WI38 (cell line): Measurements from ENCODE around the gene SLPI.

Experiments
- H3K4me3 ChIP-seq: 2 replicates; pipeline ENCODE4 v1.5.1; 2011; ENCODE audit warnings: low read depth, mild to moderate bottlenecking, control low read depth, low read length
- TF ChIP-seq, protein P1 (sequence below): IDR thresholded peaks from 2 replicates; pipeline ENCODE4 v1.5.1; 2012; ENCODE audit warnings: low read depth, mild to moderate bottlenecking, control low read depth, low read length

Gene SLPI

DNA sequence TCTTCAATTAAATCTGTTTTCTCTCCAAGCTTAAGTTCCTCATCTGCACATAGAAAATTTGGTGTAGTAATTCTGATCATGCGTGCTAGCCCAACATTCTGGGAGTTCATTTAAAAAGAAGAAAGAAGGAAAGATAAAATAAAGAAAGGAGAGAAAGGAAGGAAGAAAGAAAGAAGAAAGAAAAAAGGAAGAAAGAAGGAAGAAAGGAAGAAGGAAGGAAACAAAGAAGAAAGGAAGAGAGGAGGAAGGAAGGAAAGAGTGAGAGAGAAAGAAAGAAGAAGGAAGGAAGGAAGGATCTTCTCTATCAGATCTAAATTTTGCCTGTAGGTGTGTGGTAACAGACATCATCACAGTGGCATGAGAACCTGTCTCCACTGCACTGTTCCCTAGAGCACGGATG is 16.2 kb downstream of the SLPI start:
- H3K4me3 ChIP-seq = no peak overlapping the region

DNA sequence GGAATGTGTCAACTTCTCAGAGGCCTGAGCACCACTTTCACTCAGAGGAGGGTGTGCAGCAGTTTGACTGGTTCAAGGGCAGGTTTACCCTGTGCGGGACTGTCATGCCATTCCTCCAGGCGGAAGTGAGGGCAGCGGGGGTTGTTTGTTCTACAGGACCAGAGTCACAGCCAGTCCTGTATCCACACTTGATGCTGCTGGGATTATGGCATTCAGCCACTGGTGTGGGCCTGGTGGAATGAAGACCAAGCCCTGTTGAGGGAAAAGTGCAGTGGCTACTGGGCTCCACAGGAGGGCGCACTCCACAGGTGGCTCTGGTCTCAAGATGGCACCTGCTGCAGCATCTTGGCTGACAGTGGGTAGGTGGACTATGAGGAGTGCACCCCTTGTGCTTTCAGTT is 18.4 kb downstream of the SLPI start:
- H3K4me3 ChIP-seq = no peak overlapping the region
- TF ChIP-seq, protein P1, sequence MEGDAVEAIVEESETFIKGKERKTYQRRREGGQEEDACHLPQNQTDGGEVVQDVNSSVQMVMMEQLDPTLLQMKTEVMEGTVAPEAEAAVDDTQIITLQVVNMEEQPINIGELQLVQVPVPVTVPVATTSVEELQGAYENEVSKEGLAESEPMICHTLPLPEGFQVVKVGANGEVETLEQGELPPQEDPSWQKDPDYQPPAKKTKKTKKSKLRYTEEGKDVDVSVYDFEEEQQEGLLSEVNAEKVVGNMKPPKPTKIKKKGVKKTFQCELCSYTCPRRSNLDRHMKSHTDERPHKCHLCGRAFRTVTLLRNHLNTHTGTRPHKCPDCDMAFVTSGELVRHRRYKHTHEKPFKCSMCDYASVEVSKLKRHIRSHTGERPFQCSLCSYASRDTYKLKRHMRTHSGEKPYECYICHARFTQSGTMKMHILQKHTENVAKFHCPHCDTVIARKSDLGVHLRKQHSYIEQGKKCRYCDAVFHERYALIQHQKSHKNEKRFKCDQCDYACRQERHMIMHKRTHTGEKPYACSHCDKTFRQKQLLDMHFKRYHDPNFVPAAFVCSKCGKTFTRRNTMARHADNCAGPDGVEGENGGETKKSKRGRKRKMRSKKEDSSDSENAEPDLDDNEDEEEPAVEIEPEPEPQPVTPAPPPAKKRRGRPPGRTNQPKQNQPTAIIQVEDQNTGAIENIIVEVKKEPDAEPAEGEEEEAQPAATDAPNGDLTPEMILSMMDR = peak; percentile 35; the same call in 1 of the 2 replicates

More for the DNA sequence above, 16.2 kb downstream of the SLPI start:
- TF ChIP-seq, protein P1 = no peak

DNA sequence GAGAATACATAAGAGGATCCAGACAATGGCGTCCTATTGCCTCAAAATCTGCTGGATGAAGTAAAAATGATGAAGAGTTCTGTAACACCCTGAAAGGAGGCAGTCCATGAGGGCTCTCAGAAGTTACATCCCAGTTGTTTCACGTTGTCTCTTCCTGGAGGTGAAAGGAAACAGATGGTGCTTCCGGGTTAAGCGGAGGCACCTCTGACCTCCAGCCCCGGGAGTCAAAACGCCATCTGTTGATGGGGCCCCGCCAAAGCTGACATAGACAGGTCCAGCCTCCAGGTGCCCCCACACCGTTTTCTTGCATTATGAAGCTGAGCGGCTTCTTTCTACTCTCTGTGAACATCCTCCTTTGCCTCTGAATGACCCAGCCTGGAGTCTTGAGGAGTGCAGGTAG is 23.7 kb downstream of the SLPI start:
- TF ChIP-seq, protein P1 = no peak

DNA sequence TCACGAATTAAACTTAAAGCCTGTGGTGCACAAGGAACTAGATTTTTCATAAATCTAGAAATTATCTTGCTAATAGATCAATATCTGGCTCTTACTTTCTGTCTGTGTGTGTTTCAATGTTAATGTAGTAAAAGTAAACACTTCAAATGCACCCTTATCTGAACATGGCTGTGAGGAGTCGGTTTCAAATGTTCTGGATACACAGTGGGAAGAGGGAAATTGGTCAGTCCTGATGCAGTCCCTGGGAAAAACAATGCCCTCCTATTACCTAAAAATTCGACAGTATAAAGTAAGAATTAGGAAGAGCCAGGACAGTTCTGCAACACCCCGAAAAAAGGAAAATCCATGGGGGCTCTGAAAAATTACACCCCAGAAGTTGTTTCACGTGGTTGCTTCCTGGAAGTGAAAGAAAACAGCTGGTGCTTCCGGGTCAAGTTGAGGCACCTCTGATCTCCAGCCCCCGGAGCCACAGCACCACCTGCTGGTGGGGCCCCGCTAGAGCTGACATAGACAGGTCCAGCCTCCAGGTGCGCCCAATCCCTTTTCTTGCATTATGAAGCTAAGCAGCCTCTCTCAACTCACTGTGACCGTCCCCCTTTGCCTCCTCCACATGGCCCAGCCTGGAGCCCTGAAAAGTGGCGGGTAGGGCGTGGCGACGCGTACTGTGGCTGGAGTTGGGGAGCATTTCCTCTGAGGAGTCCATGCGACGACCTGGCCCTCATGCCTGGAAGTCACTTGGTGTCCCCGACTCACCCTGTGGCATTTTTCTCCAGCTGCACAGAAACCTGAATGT is 24.9 kb downstream of the SLPI start:
- TF ChIP-seq, protein P1 = peak; percentile 28; the same call in 1 of the 2 replicates
- H3K4me3 ChIP-seq = no peak overlapping the region

More for the DNA sequence above, 23.7 kb downstream of the SLPI start:
- no peak overlapping the region for H3K4me3 ChIP-seq

DNA sequence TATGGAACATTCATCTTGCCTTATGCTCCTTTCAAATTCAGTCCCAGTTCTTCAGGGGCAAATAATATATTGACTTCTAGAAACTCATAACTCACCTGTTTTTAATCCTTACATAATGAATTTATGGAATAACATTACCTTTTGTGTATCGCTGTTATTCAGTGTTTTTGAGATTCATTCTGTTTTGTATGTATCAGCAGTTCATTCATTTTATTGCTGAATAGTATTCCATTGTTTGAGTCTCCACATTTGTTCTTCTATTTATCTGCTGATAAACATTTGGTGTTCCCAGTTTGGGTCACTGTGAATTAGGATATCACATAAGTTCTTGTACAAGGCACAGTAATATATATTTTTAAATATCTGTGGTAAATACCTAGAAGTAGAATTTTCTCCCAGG is 28.1 kb downstream of the SLPI start:
- no peak overlapping the region for H3K4me3 ChIP-seq
- TF ChIP-seq, protein P1 = no peak

DNA sequence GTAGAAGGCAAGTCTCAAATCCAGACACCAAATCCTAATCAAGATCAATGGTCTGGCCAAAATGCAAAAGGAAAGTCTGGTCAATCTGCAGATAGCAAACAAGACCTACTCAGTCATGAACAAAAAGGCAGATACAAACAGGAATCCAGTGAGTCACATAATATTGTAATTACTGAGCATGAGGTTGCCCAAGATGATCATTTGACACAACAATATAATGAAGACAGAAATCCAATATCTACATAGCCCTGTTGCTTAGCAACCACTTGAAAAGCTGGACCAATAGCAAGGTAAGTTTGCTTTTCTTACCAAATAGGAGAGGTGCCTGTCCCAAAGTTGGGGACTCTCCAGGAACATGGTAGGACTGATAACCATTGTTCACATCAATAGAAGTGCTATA is 31.2 kb downstream of the SLPI start:
- no peak overlapping the region for H3K4me3 ChIP-seq
- TF ChIP-seq, protein P1 = no peak

DNA sequence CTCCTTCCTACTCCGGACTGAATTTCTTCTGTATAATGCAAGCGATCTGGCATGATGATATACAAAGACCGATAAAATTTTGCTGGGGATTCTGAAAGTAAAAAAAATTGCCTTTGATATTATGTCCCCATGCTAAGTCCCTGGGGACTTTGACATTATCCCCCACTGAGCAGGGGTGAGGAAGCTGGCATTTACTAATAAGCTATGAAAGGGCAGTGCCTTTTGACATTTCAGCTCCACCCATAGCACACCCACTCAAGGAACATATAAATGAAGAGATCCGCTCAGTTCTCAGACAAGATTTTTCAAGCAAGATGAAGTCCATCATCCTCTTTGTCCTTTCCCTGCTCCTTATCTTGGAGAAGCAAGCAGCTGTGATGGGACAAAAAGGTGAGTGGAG is 33.3 kb downstream of the SLPI start, which contains the start of gene SEMG2:
SEMG2 (plus strand) TSS at position 298 of the 400 bp plus-strand sequence; CDS start at position 315, 17 bp downstream.
- no peak within 1 kb of the TSS for H3K4me3 ChIP-seq
- TF ChIP-seq, protein P1 = no peak
